OCI-LY7 (cell line): ENCODE measurements around the gene NAA16.

Experiments
- EZH2phosphoT487 ChIP-seq: fragments of 200-600 bp; sonication (generic); IDR thresholded peaks from 2 replicates; pipeline ENCODE4 v1.6.1; 2018; ENCODE audit warnings: low read depth, borderline replicate concordance, mild to moderate bottlenecking, mixed run types, antibody characterized with exemption, low read length, moderate library complexity, mixed read lengths
- TF ChIP-seq, protein P1 (sequence below): fragments of 200-600 bp; sonication (generic); conservative IDR thresholded peaks from 2 replicates; pipeline ENCODE4 v1.5.1; 2014; ENCODE audit warnings: mild to moderate bottlenecking, antibody characterized with exemption, low read length, moderate library complexity, mixed read lengths

DNA sequence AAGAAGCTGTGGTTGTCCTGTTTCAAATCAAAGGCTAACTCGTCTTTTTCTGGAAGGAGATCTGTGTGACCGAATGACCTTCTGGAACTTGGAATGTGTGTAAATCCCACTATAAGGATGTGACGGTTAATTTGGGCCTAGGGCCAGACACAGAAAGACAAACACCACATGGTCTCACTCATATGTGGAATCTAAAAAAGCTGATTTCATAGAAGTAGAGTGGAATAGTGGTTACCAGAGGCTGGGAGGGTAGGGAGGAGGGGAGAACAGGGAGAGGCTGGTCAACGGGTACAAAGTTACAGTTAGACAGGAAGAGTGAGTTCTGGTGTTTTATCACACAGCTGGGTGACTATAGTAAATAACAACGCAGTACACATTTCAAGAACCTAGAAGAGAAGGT, 107.0 kb downstream of the NAA16 start:
- TF ChIP-seq, protein P1, sequence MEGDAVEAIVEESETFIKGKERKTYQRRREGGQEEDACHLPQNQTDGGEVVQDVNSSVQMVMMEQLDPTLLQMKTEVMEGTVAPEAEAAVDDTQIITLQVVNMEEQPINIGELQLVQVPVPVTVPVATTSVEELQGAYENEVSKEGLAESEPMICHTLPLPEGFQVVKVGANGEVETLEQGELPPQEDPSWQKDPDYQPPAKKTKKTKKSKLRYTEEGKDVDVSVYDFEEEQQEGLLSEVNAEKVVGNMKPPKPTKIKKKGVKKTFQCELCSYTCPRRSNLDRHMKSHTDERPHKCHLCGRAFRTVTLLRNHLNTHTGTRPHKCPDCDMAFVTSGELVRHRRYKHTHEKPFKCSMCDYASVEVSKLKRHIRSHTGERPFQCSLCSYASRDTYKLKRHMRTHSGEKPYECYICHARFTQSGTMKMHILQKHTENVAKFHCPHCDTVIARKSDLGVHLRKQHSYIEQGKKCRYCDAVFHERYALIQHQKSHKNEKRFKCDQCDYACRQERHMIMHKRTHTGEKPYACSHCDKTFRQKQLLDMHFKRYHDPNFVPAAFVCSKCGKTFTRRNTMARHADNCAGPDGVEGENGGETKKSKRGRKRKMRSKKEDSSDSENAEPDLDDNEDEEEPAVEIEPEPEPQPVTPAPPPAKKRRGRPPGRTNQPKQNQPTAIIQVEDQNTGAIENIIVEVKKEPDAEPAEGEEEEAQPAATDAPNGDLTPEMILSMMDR, result no peak
- TF ChIP-seq EZH2phosphoT487, result no peak
